ENCODE measurements around the gene RAB3C. TPM values are rescaled to one million over a fixed set of nuclear protein-coding genes. Genes with fewer than 3 reads are reported as not detected.

Gene RAB3C
- total RNA-seq, 3 donors from 2014 or later = 0.29 to 6.1 (median 2.6) TPM

DNA sequence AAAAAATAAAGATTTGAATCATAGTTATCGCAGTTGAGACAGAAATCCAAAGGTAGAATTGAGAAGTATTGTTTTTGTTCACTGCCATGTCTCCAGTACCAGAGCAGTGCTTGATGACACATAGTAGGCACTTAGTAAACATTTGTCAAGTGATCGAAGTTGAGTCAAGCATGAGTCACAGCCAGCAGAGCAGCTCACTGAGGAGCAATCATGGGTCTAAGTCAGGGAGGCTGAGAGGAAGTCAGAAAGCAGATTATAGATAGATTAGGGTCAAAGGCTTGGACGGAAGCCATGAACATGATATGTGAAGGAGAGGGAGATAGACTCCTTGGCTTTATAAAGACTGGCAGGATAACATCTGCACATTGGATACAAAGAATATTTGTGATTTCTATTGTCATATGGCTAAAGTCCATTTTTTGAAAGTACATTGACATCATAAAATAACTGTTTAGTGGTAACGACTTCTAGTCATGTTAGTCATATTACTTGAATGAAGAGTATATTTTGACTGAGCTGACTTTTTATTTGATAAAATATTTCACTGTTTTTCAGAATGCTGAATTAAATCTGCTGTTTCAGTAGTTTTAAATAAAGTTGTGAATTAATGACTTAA is 168.5 kb downstream of the RAB3C start:
- no peaks in the 10 kb centered on the region for H3K4me1 ChIP-seq
- DNase-seq (ENCODE audit: low spot score in 2 of 2) = no peak
- no peaks in the 10 kb centered on the region for H3K27me3 ChIP-seq
- no peak for TF ChIP-seq POLR2A (IDR thresholded peaks at IDR 0.05)
- no peaks in the 10 kb centered on the region for H3K36me3 ChIP-seq
- no peaks in the 10 kb centered on the region for H3K9me3 ChIP-seq
- H3K4me3 ChIP-seq = no peak overlapping the region
- intact Hi-C loops (cut with DNase I; ENCODE audit: low total_unique reads) = no loop called here
- H3K27ac ChIP-seq = no peak overlapping the region

DNA sequence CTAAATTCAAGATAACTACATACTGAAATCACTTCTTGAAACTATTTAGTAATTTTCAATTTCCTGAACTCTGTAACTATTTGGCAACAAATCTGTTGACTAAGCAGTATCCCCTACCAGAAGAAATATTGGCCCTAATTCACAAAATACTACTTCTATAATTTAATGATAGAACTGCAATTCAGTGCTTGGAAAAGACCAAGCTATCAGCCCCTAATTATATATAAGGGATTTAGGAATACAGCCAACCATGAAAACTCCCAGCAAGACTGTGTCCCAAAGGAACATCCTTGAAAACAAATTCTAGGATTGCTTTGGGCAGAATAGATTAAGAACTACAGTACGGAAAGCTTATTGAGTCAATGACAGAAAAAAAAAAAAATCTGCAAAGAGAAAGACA is 169.2 kb downstream of the RAB3C start:
- H3K4me3 ChIP-seq = no peak overlapping the region
- H3K27me3 ChIP-seq = no peaks in the 10 kb centered on the region
- no peaks in the 10 kb centered on the region for H3K4me1 ChIP-seq
- no peaks in the 10 kb centered on the region for H3K9me3 ChIP-seq
- intact Hi-C loops (cut with DNase I; ENCODE audit: low total_unique reads) = no loop called here
- no peaks in the 10 kb centered on the region for H3K36me3 ChIP-seq
- TF ChIP-seq POLR2A (IDR thresholded peaks at IDR 0.05) = no peak
- DNase-seq (ENCODE audit: low spot score in 2 of 2) = no peak
- H3K27ac ChIP-seq = no peak overlapping the region

DNA sequence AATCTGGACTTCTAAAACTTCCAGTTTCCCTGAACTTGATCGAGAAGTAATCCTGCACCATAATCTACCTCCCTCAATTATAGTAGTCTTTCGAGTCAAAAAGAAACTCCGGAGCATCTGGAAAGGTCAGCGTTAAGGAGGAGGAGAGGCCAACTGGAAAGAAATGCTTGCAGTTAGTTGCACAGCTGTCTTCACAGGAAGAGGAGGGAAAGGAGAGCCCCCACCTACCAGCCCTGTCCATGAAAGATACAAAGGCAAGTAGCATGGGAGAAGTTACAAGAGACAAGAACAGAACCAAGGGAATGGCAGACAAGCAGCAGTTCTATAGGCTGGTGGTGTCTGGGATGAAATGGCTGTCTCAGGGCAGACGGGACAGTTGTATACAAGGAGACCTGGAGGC is 170.6 kb downstream of the RAB3C start:
- H3K36me3 ChIP-seq = no peaks in the 10 kb centered on the region
- no peaks in the 10 kb centered on the region for H3K9me3 ChIP-seq
- H3K27ac ChIP-seq = no peak overlapping the region
- intact Hi-C loops (cut with DNase I; ENCODE audit: low total_unique reads) = no loop called here
- no peaks in the 10 kb centered on the region for H3K4me1 ChIP-seq
- no peak for TF ChIP-seq POLR2A (IDR thresholded peaks at IDR 0.05)
- TF ChIP-seq POLR2AphosphoS5 (IDR thresholded peaks at IDR 0.05) = no peak
- TF ChIP-seq, protein P1, sequence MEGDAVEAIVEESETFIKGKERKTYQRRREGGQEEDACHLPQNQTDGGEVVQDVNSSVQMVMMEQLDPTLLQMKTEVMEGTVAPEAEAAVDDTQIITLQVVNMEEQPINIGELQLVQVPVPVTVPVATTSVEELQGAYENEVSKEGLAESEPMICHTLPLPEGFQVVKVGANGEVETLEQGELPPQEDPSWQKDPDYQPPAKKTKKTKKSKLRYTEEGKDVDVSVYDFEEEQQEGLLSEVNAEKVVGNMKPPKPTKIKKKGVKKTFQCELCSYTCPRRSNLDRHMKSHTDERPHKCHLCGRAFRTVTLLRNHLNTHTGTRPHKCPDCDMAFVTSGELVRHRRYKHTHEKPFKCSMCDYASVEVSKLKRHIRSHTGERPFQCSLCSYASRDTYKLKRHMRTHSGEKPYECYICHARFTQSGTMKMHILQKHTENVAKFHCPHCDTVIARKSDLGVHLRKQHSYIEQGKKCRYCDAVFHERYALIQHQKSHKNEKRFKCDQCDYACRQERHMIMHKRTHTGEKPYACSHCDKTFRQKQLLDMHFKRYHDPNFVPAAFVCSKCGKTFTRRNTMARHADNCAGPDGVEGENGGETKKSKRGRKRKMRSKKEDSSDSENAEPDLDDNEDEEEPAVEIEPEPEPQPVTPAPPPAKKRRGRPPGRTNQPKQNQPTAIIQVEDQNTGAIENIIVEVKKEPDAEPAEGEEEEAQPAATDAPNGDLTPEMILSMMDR (IDR thresholded peaks at IDR 0.05) = no peak
- no peak for DNase-seq (ENCODE audit: low spot score in 2 of 2)
- no peak overlapping the region for H3K4me3 ChIP-seq
- no peaks in the 10 kb centered on the region for H3K27me3 ChIP-seq

DNA sequence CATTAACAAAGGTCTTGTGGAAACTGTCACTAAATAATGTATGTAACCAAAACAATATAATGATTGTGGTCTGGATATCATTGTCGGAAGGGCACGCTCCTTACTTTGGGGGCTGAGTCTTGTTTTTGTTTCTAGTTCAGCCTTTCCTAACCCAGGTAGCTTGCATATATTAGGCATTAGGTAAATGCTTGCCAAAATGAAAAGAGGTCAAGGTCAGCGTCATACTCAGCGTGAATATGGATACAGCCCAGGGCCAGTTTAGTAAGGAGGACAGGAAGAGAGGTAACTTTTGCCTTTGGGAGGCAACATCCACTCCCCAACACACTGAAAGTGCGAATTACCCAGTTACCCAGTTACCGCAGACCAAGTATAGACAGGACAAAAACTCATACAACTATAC is 171.4 kb downstream of the RAB3C start:
- no peaks in the 10 kb centered on the region for H3K9me3 ChIP-seq
- H3K36me3 ChIP-seq = no peaks in the 10 kb centered on the region
- no peaks in the 10 kb centered on the region for H3K4me1 ChIP-seq
- H3K27ac ChIP-seq = no peak overlapping the region
- TF ChIP-seq, protein P1 (IDR thresholded peaks at IDR 0.05) = no peak
- no peak for TF ChIP-seq POLR2AphosphoS5 (IDR thresholded peaks at IDR 0.05)
- TF ChIP-seq POLR2A (IDR thresholded peaks at IDR 0.05) = no peak
- H3K4me3 ChIP-seq = no peak overlapping the region
- intact Hi-C loops (cut with DNase I; ENCODE audit: low total_unique reads) = no loop called here
- no peaks in the 10 kb centered on the region for H3K27me3 ChIP-seq
- DNase-seq (ENCODE audit: low spot score in 2 of 2) = no peak

DNA sequence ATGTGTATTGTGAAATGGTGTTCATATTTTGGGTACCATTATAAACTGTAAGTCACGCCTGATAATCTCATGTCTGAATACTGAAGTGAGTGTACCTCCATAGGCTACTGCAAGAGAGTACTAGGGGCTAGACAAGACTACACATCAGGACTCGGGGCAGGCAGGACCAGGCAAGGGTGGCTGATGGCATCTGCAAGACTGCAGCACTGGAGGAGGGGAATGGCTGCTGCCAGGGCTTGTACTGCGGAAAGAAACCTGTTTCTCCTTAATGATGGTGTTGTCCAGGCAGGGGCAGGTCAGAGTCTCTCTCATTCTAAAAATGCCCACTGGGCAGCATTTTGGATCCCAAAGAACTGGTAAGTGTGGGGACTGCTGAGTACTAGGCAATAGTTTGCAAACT is 172.5 kb downstream of the RAB3C start:
- H3K36me3 ChIP-seq = no peaks in the 10 kb centered on the region
- H3K27me3 ChIP-seq = no peaks in the 10 kb centered on the region
- H3K4me3 ChIP-seq = no peak overlapping the region
- TF ChIP-seq, protein P1 (IDR thresholded peaks at IDR 0.05) = no peak
- no peak for TF ChIP-seq POLR2A (IDR thresholded peaks at IDR 0.05)
- TF ChIP-seq POLR2AphosphoS5 (IDR thresholded peaks at IDR 0.05) = no peak
- no peak overlapping the region for H3K27ac ChIP-seq
- H3K9me3 ChIP-seq = no peaks in the 10 kb centered on the region
- no peaks in the 10 kb centered on the region for H3K4me1 ChIP-seq
- DNase-seq (ENCODE audit: low spot score in 2 of 2) = no peak
- intact Hi-C loops (cut with DNase I; ENCODE audit: low total_unique reads) = no loop called here

DNA sequence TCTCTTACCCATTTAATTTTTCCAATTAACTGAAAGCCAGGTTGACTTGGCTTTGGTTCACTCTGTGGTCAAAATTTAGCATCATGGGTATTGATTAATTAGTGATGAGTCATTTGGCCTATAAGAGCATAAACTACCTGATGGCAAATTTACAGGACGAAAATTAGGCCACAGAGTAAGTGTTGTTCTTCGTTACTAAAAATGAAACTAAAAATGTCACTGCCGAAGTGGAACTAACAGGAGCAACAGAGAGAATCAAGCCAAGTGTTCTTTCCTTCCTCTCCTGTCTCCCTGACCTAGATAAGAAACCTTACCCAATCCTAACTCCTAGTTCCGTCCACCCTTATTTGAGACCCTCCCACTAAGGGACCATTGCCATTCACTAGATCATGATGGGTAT is 176.9 kb downstream of the RAB3C start:
- DNase-seq (ENCODE audit: low spot score in 2 of 2) = no peak
- Histone ChIP-seq H3K9me3 (no peaks in the 10 kb centered on the region), H3K27me3 (no peaks in the 10 kb centered on the region), H3K36me3 (no peaks in the 10 kb centered on the region), H3K4me3 (peak overlapping the region; percentile 23 to 61 (median 29)), H3K4me1 (no peaks in the 10 kb centered on the region), H3K27ac (peak overlapping the region; percentile 66 to 71)
- intact Hi-C loops (cut with DNase I; ENCODE audit: low total_unique reads) = no loop called here
- TF ChIP-seq, protein P1 (IDR thresholded peaks at IDR 0.05) = no peak
- TF ChIP-seq POLR2AphosphoS5 (IDR thresholded peaks at IDR 0.05) (no peak), POLR2A (IDR thresholded peaks at IDR 0.05) (no peak)

Measured in breast epithelium (tissue), 4 donors.